Large intestine (tissue), 3 donors: Measurements from ENCODE around the gene MALT1. TPM values are rescaled to one million over a fixed set of nuclear protein-coding genes. Genes with fewer than 3 reads are reported as not detected.

Experiments
- DNase-seq, 2 donors: peaks; one replicate each; pipeline versions ENCODE4 v3.0.0 to v3.0.0-alpha.2; 2013
- H3K27ac ChIP-seq: one replicate; pipeline ENCODE4 v1.5.1; 2013; ENCODE audit warnings: low read length
- H3K27me3 ChIP-seq: 2 replicates; pipeline ENCODE4 v1.6.1; 2013; ENCODE audit warnings: low read length; ENCODE audit not compliant: control insufficient read depth, insufficient read depth
- H3K36me3 ChIP-seq: 2 replicates; pipeline ENCODE4 v1.6.1; 2013; ENCODE audit warnings: low read length; ENCODE audit not compliant: control insufficient read depth, insufficient read depth
- H3K4me1 ChIP-seq: one replicate; pipeline ENCODE4 v1.6.1; 2013; ENCODE audit warnings: low read length; ENCODE audit not compliant: control insufficient read depth, insufficient read depth
- H3K4me3 ChIP-seq: one replicate; pipeline ENCODE4 v1.5.1; 2013; ENCODE audit warnings: low read length
- H3K9me3 ChIP-seq: one replicate; pipeline ENCODE4 v1.6.1; 2013; ENCODE audit warnings: mild to moderate bottlenecking, low read depth, low read length, moderate library complexity; ENCODE audit not compliant: control insufficient read depth
- WGBS: methylation state at CpG from one replicate; pipeline ENCODE4 v1.1.5; 2013; ENCODE audit warnings: low lambda C conversion rate; ENCODE audit not compliant: insufficient coverage; 5-methylcytosine and 5-hydroxymethylcytosine counted together
- polyA plus RNA-seq: library from polyadenylated mRNA; unstranded; fragments of 120-200 nt; gene quantifications from one replicate; pipeline ENCODE4 v1.2.1, GENCODE V29; 2013

Gene MALT1
- polyA plus RNA-seq, 1 donor = 25.4 TPM

DNA sequence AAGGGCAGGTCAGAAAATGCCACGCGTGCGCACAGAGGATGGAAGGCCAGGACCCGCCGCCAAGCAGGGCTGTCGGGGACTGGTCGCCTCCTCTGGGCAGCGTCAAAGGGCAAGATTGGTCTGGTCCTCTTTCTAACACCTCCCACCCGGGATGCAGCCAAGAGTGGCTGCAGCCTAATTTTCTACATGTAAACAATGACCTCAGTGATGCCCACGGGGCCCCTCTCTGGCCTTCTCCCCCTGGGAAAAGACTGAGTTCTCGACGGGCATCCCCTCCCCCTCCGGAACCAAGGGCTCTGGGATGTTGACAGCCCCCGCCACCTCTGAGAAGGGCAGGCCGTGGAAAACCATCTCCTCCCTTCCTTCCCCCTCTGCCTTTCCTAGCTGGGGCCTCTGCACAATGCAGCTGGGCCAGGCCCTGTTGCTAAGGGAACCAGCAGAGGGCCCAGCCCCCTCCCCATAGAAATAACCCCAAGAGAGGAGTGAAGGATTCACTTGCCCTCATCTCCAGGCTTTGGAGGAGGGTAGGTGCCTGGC is 113.4 kb downstream of the MALT1 start:
- Histone ChIP-seq H3K36me3 (no peaks in the 10 kb centered on the region), H3K27ac (no peak overlapping the region), H3K9me3 (no peaks in the 10 kb centered on the region), H3K27me3 (no peaks in the 10 kb centered on the region), H3K4me1 (peaks cover 4% of the 10 kb centered on the region), H3K4me3 (no peak overlapping the region)
- DNase-seq = no peak
- WGBS = no CpG with 5 or more reads among the region's 15 CpGs

DNA sequence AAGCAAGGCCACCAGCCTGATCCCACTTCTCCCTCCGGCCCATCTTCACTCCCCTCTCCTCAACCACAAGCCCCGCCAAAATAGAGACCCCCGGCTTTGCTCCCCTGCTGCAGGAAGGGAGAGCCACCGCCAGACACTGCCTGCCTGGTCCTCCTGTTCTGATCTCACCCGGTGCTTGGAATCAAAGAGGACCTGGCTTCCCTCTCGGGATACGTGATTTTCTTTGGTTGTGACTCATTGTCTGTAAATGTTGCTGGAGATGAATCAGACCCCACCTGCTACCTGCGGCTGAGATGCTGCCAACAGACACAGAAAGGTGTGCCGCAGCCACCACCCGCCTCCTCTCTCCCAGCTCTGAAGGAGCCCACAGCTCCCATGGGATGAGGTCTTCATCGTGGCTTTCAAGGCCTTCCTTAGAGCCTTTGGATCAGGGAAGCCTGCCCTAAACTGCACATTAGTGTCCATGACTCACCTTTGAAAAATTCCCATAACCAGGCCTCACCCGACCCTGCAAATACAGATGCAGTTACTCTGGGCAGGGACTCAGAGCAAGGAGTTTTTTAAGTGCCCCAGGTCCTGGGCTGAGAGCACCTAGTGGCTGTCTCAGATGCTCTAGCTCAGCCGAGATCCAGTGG is 114.0 kb downstream of the MALT1 start:
- no peaks in the 10 kb centered on the region for H3K9me3 ChIP-seq
- peaks cover 8% of the 10 kb centered on the region for H3K4me1 ChIP-seq
- H3K4me3 ChIP-seq = no peak overlapping the region
- H3K27me3 ChIP-seq = no peaks in the 10 kb centered on the region
- no peak overlapping the region for H3K27ac ChIP-seq
- H3K36me3 ChIP-seq = no peaks in the 10 kb centered on the region
- DNase-seq = peak in 1 of 2 donors; percentile 34
- 0% methylated on average over 1 of the region's 13 CpGs for WGBS

DNA sequence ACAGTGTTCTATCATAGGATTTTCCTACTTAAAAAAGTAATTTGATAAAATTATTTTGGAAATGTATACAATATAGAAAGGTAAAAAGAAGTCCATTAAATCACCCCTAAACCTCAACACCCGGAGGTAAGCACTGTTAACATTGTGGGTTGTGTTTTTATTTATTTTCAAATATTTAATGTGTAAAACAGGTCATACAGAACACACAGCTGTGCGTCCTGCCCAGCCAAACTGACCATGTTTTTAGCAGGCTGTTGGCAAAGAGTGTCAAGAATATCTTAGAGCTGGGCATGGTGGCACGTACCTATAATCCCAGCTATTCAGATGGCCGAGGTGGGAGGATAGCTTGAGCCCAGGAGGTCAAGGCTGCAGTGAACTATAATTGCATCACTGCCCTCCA is 114.6 kb downstream of the MALT1 start:
- Histone ChIP-seq H3K9me3 (no peaks in the 10 kb centered on the region), H3K27ac (no peak overlapping the region), H3K27me3 (no peaks in the 10 kb centered on the region), H3K36me3 (no peaks in the 10 kb centered on the region), H3K4me3 (no peak overlapping the region), H3K4me1 (peaks cover 8% of the 10 kb centered on the region)
- no peak for DNase-seq
- 100% methylated on average over 1 of the region's 4 CpGs for WGBS

DNA sequence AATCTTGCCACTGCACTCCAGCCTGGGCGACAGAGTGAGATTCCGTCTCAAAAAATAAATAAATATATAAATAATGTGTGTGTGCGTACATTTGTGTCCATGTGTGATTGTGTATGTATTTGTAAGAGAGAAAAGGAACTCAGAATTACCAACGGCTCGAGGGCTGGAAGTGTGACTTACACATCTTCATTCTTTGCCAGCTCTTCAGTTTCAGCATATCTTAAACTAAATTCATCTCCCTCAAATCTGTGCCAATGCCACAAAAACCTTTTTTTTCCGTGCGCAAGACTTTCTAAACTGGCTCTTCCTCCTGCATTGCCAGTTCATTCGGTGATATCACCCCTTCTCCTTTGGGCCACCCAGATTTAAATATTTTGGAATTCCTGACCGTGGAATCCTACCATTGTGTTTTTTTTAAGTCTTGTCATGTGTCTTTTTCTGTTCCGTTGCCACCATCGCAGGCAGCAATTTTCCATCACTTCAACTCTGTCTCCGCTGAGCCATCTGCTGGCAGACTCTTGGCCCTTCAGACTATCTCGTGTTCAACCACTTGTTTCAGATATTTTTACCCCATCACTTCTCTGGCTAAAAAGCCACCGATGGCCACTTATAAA is 116.4 kb downstream of the MALT1 start:
- Histone ChIP-seq H3K36me3 (no peaks in the 10 kb centered on the region), H3K9me3 (no peaks in the 10 kb centered on the region), H3K4me1 (peaks cover 8% of the 10 kb centered on the region), H3K27ac (no peak overlapping the region), H3K27me3 (no peaks in the 10 kb centered on the region), H3K4me3 (no peak overlapping the region)
- 97% methylated on average over 6 of the region's 14 CpGs for WGBS
- DNase-seq = no peak

DNA sequence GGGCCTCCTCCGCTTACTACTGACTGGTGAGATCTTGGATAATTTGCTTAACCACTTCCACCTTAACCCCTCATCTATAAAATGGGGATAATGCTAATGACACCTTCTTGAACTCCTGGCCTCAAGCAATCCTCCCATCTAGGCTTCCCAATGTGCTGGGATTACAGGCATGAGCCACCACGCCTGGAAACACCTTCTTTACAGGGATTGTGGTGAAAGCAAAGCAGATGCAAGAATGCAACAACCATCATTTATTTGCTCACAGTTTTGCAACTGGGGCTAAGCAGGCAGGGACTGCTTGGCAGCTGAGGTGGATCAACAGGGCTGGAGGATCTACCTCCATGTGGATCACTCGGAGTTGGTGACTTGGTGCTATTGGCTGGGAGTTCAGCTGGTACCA is 117.2 kb downstream of the MALT1 start:
- peaks cover 8% of the 10 kb centered on the region for H3K4me1 ChIP-seq
- no peak overlapping the region for H3K27ac ChIP-seq
- 83% methylated on average over 1 of the region's 3 CpGs for WGBS
- H3K4me3 ChIP-seq = no peak overlapping the region
- no peak for DNase-seq
- H3K36me3 ChIP-seq = no peaks in the 10 kb centered on the region
- H3K9me3 ChIP-seq = no peaks in the 10 kb centered on the region
- H3K27me3 ChIP-seq = no peaks in the 10 kb centered on the region

DNA sequence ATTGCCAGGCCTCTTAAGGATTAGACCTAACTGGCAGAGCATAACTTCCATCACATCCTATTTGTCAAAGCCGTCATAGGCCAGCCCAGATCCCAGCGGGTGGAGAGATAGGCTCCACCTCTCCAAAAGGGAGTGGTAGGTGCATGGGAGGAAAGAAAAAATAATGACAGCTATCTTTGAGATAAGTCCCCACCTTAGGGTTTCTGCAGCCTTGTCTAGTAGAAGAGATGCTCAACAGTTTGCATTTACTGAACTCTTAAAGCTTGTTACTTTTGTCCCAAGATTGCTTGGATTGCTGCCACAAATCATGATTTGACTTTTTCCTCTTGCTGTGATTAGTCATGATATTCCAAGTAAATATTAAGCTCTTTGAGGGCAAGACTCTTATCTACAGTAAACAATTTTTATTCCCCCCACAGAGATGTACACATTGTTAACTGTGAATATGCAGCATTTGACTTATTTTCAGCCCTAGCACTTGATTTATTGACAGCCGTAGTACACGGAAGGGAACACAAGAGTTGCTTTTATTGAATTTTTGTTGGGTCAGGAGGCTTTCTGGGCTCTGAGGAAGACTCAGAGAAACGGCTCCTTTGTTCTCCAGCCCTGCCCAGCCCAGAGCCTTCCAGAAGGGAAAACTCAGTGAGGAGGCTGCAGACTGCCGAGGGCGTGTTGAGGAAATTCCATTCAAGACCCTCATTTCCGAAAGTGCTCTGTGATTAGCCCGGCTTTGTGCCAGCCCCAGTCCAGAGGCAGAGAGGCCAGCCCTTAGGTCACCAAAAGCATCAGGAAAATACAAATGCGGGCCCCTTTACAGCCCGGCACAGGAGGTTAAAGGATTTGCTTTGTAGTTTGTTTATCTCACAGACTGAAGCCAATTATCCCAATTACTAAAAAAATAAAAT is 118.0 kb downstream of the MALT1 start:
- no peaks in the 10 kb centered on the region for H3K9me3 ChIP-seq
- H3K36me3 ChIP-seq = no peaks in the 10 kb centered on the region
- no peaks in the 10 kb centered on the region for H3K27me3 ChIP-seq
- DNase-seq = peak in 1 of 2 donors; percentile 48
- H3K4me1 ChIP-seq = peaks cover 8% of the 10 kb centered on the region
- WGBS = no CpG with 5 or more reads among the region's 11 CpGs
- H3K27ac ChIP-seq = peak overlapping the region; percentile 23
- no peak overlapping the region for H3K4me3 ChIP-seq

DNA sequence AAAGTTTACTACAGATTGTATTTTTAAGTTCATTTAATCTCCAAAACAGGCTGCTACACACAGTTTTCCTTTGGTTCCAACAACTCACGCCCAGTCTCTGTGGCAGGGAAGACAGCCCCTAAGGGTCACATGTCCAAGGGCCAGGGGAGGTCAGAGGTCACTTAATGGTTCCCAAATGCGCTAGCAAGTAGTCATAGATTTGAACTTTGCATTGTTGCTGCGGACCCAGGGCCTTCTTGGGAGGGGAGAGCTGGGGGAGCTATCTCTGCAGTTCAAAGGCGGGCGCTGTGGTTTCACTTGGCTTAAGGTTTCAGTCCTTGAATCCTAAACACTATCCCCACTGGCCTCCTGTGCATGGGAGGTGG is 118.6 kb downstream of the MALT1 start:
- Histone ChIP-seq H3K4me3 (no peak overlapping the region), H3K27ac (peak overlapping the region; percentile 23), H3K4me1 (peaks cover 8% of the 10 kb centered on the region), H3K9me3 (no peaks in the 10 kb centered on the region), H3K27me3 (no peaks in the 10 kb centered on the region), H3K36me3 (no peaks in the 10 kb centered on the region)
- no CpG with 5 or more reads among the region's 5 CpGs for WGBS
- DNase-seq = peak in 1 of 2 donors; percentile 30

DNA sequence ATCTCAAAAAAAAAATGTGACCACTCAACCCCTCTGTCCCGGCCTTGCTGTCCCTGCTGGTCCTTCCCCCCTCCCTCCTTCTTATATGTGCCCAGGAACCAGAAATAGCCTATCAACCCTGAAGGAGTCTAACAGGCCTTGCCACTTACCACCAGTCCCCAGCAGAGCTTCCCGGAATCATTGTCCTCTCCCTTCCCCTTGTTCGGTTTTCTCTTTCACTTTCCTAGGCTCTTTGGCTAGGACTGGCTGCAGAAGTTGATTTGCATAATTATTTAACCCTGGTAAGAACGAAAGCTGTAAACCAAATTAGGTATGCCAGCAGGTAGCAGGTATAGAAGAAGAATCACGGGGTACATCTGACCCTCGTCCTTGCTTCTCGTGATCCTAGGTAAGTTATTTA is 120.8 kb downstream of the MALT1 start:
- H3K27me3 ChIP-seq = no peaks in the 10 kb centered on the region
- no peak overlapping the region for H3K4me3 ChIP-seq
- no peak overlapping the region for H3K27ac ChIP-seq
- DNase-seq = no peak
- peaks cover 8% of the 10 kb centered on the region for H3K4me1 ChIP-seq
- whole genome bisulfite sequencing = no CpG with 5 or more reads among the region's 7 CpGs
- no peaks in the 10 kb centered on the region for H3K9me3 ChIP-seq
- H3K36me3 ChIP-seq = no peaks in the 10 kb centered on the region

DNA sequence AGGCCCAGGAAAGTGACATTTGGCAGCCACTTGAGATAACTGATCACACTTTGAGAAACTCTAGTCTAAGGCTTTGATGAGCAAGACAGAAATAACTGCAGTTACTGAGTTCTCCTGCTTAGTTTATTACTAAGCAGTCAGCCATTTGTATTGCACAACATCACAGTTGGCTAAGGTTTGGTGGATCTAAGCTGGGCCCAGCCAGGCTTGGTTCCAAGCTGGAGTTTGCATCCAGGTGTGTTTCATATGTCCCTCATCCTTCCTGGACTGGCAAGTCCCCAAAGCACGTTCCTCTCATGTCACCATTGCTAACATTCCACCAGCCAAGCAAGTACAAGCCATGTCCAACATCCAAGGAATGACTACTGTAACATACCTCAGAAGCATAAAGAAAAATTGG is 122.1 kb downstream of the MALT1 start:
- no CpG with 5 or more reads among the region's 1 CpG for WGBS
- no peaks in the 10 kb centered on the region for H3K27me3 ChIP-seq
- no peaks in the 10 kb centered on the region for H3K9me3 ChIP-seq
- DNase-seq = no peak
- H3K36me3 ChIP-seq = no peaks in the 10 kb centered on the region
- no peak overlapping the region for H3K4me3 ChIP-seq
- H3K4me1 ChIP-seq = peaks cover 8% of the 10 kb centered on the region
- H3K27ac ChIP-seq = no peak overlapping the region

DNA sequence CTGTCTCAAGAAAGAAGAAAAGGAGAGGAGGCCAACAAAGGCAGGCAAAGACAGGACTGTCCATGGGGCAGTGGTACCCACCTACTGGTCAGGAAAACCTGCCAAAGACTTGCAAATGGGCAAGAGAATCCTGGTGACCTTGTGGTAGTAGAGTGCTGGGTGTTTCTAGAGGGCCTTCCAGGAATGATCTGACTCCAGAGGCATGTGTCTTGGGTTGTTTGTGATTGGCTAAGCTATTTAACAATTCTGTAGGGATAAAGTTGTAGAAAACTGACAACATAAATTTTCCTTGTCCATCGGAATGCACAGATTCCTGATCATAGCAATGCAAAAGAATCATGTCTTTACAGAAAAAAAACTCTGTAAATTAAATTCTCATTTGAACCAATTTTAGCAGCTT is 125.0 kb downstream of the MALT1 start:
- WGBS = 60% methylated on average over 1 of the region's 1 CpG
- DNase-seq = no peak
- Histone ChIP-seq H3K36me3 (no peaks in the 10 kb centered on the region), H3K4me3 (no peak overlapping the region), H3K27ac (no peak overlapping the region), H3K9me3 (no peaks in the 10 kb centered on the region), H3K27me3 (no peaks in the 10 kb centered on the region), H3K4me1 (no peaks in the 10 kb centered on the region)
